Measurements from ENCODE around the gene WDHD1.
"Not testable (repeated sequence)": the region's sequence is repeated elsewhere in the genome, so short reads cannot be mapped to it uniquely, and the experiment has no call there.

Gene WDHD1

GRCh38 chr14:55028066-55028465 is 1.2 kb upstream of the WDHD1 start:
- TF ChIP-seq CTCF (IDR thresholded peaks at IDR 0.05; ENCODE audit: extremely low read depth, insufficient read depth, missing control alignments), result no peak
- in situ Hi-C loops (cut with MboI; ENCODE audit: low pct_unique_long_range_greater_than_20kb, low sequenced_read_pairs, unreplicated experiment), result no loop called here
- DNase-seq (ENCODE audit: low spot score), result no peak

- TF ChIP-seq CTCF (IDR thresholded peaks at IDR 0.05; ENCODE audit: extremely low read depth, insufficient read depth, missing control alignments), result no peak
- in situ Hi-C loops (cut with MboI; ENCODE audit: low pct_unique_long_range_greater_than_20kb, low sequenced_read_pairs, unreplicated experiment), result no loop called here
- DNase-seq (ENCODE audit: low spot score), result no peak
These were observed 482 bp downstream of the WDHD1 start for GRCh38 chr14:55026441-55026792.

GRCh38 chr14:55025948-55026347 is 951 bp downstream of the WDHD1 start:
- TF ChIP-seq CTCF (IDR thresholded peaks at IDR 0.05; ENCODE audit: extremely low read depth, insufficient read depth, missing control alignments), result no peak
- in situ Hi-C loops (cut with MboI; ENCODE audit: low pct_unique_long_range_greater_than_20kb, low sequenced_read_pairs, unreplicated experiment), result no loop called here
- no peak for DNase-seq (ENCODE audit: low spot score)

- DNase-seq (ENCODE audit: low spot score); in situ Hi-C loops (cut with MboI; ENCODE audit: low pct_unique_long_range_greater_than_20kb, low sequenced_read_pairs, unreplicated experiment): not testable (repeated sequence)
These were observed 2.5 kb downstream of the WDHD1 start for GRCh38 chr14:55024365-55024764.

- in situ Hi-C loops (cut with MboI; ENCODE audit: low pct_unique_long_range_greater_than_20kb, low sequenced_read_pairs, unreplicated experiment), result no loop called here
These were observed 6.8 kb downstream of the WDHD1 start for GRCh38 chr14:55019968-55020554.

GRCh38 chr14:55015006-55015405 is 11.9 kb downstream of the WDHD1 start:
- no peak for DNase-seq (ENCODE audit: low spot score)
- in situ Hi-C loops (cut with MboI; ENCODE audit: low pct_unique_long_range_greater_than_20kb, low sequenced_read_pairs, unreplicated experiment), result no loop called here
- no peak for TF ChIP-seq CTCF (IDR thresholded peaks at IDR 0.05; ENCODE audit: extremely low read depth, insufficient read depth, missing control alignments)

More at GRCh38 chr14:55019968-55020554, 6.8 kb downstream of the WDHD1 start:
- no peak for DNase-seq (ENCODE audit: low spot score)
- TF ChIP-seq CTCF (IDR thresholded peaks at IDR 0.05; ENCODE audit: extremely low read depth, insufficient read depth, missing control alignments), result no peak

GRCh38 chr14:55005071-55005470 is 21.8 kb downstream of the WDHD1 start:
- no peak for TF ChIP-seq CTCF (IDR thresholded peaks at IDR 0.05; ENCODE audit: extremely low read depth, insufficient read depth, missing control alignments)
- in situ Hi-C loops (cut with MboI; ENCODE audit: low pct_unique_long_range_greater_than_20kb, low sequenced_read_pairs, unreplicated experiment), result no loop called here
- no peak for DNase-seq (ENCODE audit: low spot score)
